ENCODE data around the gene CEP43. TPM values are rescaled to one million over a fixed set of nuclear protein-coding genes. Genes with fewer than 3 reads are reported as not detected.

Gene CEP43
- total RNA-seq, 1 donor from 2014 or later: 12.1 TPM

GRCh38 chr6:166951670-166952060 lies 47.5 kb upstream of the CEP43 start:
- no peak for TF ChIP-seq CTCF (IDR thresholded peaks at IDR 0.05; ENCODE audit: partially characterized antibody, unreplicated experiment)
- H3K4me1 Mint-ChIP-seq (ENCODE audit: low read depth, unreplicated experiment): peaks cover 13% of the 10 kb centered on the region
- DNase-seq: no peak
- H3K9me3 Mint-ChIP-seq (ENCODE audit: unreplicated experiment): peaks cover 6% of the 10 kb centered on the region
- H3K4me3 Mint-ChIP-seq (ENCODE audit: unreplicated experiment): no peak overlapping the region
- peaks cover 9% of the 10 kb centered on the region for H3K36me3 Mint-ChIP-seq (ENCODE audit: unreplicated experiment)
- no peak overlapping the region for H3K27ac Mint-ChIP-seq (ENCODE audit: unreplicated experiment)
- peaks cover 9% of the 10 kb centered on the region for H3K27me3 Mint-ChIP-seq (ENCODE audit: unreplicated experiment)

- peaks cover 9% of the 10 kb centered on the region for H3K36me3 Mint-ChIP-seq (ENCODE audit: unreplicated experiment)
- peaks cover 9% of the 10 kb centered on the region for H3K27me3 Mint-ChIP-seq (ENCODE audit: unreplicated experiment)
- H3K27ac Mint-ChIP-seq (ENCODE audit: unreplicated experiment): no peak overlapping the region
- H3K4me1 Mint-ChIP-seq (ENCODE audit: low read depth, unreplicated experiment): peaks cover 13% of the 10 kb centered on the region
- peaks cover 6% of the 10 kb centered on the region for H3K9me3 Mint-ChIP-seq (ENCODE audit: unreplicated experiment)
- no peak for TF ChIP-seq CTCF (IDR thresholded peaks at IDR 0.05; ENCODE audit: partially characterized antibody, unreplicated experiment)
- DNase-seq: no peak
- H3K4me3 Mint-ChIP-seq (ENCODE audit: unreplicated experiment): no peak overlapping the region
Measured at GRCh38 chr6:166952121-166952520, 47.1 kb upstream of the CEP43 start.

- H3K27me3 Mint-ChIP-seq (ENCODE audit: unreplicated experiment): peaks cover 12% of the 10 kb centered on the region
- no peak for TF ChIP-seq CTCF (IDR thresholded peaks at IDR 0.05; ENCODE audit: partially characterized antibody, unreplicated experiment)
- H3K4me3 Mint-ChIP-seq (ENCODE audit: unreplicated experiment): no peak overlapping the region
- H3K27ac Mint-ChIP-seq (ENCODE audit: unreplicated experiment): no peak overlapping the region
- no peak for DNase-seq
- peaks cover 9% of the 10 kb centered on the region for H3K36me3 Mint-ChIP-seq (ENCODE audit: unreplicated experiment)
- peaks cover 8% of the 10 kb centered on the region for H3K9me3 Mint-ChIP-seq (ENCODE audit: unreplicated experiment)
- peaks cover 13% of the 10 kb centered on the region for H3K4me1 Mint-ChIP-seq (ENCODE audit: low read depth, unreplicated experiment)
Measured at GRCh38 chr6:166952567-166953486, 46.4 kb upstream of the CEP43 start.

DNA sequence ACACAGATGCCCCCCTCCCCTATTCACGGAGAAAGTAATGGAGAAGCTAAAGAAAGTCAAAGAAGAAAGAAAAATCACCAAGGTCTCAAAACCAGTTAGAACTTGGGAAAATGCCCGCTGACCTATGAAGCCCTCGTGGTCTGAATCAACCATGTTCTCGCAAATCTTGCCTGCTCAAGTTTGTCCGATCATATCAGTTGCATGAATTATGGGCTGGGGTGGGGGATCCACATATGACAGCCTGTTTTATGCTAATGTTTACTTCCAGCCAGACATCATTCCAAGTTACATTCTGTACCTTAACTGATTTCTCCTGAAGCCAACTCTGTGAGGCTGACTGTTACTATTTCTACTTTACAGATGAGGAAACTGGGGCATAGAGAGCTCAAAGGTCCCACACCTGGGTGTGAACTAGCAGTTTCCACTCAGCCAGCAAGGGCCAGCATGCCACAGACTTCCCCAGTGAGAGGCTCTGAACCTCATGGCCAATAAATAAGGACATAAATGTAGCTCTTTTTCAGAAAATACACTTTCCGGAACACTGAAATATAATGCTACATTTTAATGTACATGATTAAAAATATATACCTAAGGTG lies 45.0 kb upstream of the CEP43 start:
- no peak for TF ChIP-seq CTCF (IDR thresholded peaks at IDR 0.05; ENCODE audit: partially characterized antibody, unreplicated experiment)
- DNase-seq: no peak
- Mint-ChIP-seq H3K27ac (ENCODE audit: unreplicated experiment) (no peak overlapping the region), H3K4me3 (ENCODE audit: unreplicated experiment) (peak overlapping the region; percentile 34), H3K9me3 (ENCODE audit: unreplicated experiment) (peaks cover 8% of the 10 kb centered on the region), H3K36me3 (ENCODE audit: unreplicated experiment) (peaks cover 9% of the 10 kb centered on the region), H3K4me1 (ENCODE audit: low read depth, unreplicated experiment) (peaks cover 13% of the 10 kb centered on the region), H3K27me3 (ENCODE audit: unreplicated experiment) (peaks cover 13% of the 10 kb centered on the region)

Measured in glutamatergic neuron (in vitro differentiated cells).